Measurements from ENCODE around the gene RTN1. TPM values are rescaled to one million over a fixed set of nuclear protein-coding genes. Genes with fewer than 3 reads are reported as not detected.
A peak's percentile ranks its signal among the peaks of the same experiment; 100 is the strongest.

The RTN1 gene, protein sequence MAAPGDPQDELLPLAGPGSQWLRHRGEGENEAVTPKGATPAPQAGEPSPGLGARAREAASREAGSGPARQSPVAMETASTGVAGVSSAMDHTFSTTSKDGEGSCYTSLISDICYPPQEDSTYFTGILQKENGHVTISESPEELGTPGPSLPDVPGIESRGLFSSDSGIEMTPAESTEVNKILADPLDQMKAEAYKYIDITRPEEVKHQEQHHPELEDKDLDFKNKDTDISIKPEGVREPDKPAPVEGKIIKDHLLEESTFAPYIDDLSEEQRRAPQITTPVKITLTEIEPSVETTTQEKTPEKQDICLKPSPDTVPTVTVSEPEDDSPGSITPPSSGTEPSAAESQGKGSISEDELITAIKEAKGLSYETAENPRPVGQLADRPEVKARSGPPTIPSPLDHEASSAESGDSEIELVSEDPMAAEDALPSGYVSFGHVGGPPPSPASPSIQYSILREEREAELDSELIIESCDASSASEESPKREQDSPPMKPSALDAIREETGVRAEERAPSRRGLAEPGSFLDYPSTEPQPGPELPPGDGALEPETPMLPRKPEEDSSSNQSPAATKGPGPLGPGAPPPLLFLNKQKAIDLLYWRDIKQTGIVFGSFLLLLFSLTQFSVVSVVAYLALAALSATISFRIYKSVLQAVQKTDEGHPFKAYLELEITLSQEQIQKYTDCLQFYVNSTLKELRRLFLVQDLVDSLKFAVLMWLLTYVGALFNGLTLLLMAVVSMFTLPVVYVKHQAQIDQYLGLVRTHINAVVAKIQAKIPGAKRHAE
- 0.65 TPM for total RNA-seq

DNA sequence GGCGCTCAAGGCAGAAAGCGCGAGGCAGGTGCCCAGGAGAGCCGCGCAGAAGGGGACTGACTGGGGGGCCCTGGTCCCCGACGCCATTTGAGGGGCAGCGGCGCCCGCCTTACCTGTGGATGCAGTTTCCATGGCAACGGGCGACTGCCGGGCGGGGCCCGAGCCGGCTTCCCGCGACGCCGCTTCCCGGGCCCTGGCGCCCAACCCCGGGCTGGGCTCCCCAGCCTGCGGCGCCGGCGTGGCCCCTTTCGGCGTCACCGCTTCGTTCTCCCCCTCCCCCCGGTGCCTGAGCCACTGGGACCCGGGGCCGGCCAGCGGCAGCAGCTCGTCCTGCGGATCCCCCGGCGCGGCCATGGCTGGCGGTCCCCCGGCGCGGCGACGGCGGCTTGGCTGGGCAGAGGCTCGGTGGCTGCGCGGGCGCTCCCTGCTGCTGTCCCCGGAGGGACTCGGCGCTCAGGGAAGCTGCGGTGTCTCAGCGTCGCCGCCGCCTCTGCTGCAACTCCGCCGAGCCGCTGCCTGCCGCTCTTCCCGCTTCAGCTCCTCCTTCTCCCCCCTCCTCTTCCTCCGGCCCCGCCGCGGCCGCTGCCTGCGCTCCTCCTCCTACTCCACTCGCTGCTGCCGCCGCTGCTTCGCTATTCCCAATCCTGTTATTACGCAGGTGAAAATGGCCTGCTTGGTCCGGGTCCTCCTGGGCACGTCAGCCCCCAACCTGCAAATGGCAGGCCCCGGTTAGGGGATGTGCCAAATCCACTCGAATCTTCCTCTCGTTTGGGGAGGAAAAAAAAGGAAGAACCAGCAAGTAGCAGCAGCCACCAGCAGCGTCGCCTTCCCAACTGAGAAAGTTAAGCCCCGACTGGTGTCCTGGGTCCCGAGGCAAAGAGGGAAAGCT is at the start of gene RTN1:
Gene RTN1, minus strand, starts transcription at position 500 of the 889 bp plus-strand sequence. Its CDS starts 146 bp downstream, at position 354.
- peak; percentile 95 for ATAC-seq
- DNase-seq (ENCODE audit: low spot score), result peak; percentile 49

DNA sequence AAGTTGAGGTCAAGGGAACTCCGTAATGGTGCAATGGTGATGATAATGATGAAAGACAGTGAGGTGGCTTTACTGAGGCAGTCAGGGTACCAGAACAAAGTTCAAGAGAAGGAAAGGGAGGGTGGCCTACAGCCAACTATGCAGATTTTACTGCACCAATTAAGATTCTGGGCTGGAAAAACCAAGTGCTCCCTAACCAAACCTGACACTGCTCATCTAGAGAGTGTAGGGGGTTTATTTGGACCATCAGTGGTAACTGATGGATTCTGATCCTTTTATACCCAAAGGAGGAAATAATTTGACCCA is 49.8 kb upstream of the RTN1 start:
- no peak for DNase-seq (ENCODE audit: low spot score)
- ATAC-seq, result no peak

DNA sequence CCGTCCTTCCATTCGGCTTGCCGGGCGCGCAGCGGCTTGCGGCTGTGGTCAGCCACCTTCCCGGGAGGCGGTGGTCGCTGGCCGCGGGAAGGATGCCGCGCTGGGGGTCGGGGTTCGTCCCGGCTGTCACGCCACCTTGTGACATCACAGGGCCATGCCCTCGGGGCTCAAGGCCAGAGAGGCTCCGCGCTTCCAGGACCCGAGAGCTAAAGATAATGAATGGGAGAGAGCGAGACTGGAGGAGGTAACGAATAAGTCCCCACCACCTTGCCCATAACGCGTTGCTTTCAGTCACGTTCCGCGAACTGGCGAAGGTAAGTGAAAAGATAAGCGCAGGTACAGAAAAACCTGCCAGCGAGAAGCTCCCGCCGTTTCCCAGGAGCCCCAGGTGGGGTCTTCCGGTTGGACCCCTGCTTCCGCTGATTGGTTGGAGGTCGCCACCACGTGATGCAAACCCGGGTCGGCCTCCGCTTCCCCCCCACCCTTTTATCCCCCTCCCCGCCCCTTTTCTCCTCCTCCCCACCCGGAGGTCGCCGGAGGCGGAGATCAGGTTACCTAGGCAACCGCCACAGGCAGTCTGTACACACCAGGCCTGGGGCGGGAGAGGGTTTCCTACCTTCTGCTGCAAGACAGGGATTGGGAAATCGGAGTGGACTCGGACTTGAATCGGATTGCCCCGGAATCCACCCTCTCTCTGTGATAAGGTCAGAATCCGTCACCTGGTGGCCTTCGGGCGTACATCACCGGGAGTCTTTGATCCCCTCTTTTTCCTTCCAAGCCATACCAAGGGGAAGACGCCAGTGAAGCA is 49.2 kb upstream of the RTN1 start, which contains the start of gene LRRC9:
Gene LRRC9, plus strand, starts transcription at position 575 of the 808 bp plus-strand sequence.
- DNase-seq (ENCODE audit: low spot score), result peak; percentile 79
- peak; percentile 84 for ATAC-seq

DNA sequence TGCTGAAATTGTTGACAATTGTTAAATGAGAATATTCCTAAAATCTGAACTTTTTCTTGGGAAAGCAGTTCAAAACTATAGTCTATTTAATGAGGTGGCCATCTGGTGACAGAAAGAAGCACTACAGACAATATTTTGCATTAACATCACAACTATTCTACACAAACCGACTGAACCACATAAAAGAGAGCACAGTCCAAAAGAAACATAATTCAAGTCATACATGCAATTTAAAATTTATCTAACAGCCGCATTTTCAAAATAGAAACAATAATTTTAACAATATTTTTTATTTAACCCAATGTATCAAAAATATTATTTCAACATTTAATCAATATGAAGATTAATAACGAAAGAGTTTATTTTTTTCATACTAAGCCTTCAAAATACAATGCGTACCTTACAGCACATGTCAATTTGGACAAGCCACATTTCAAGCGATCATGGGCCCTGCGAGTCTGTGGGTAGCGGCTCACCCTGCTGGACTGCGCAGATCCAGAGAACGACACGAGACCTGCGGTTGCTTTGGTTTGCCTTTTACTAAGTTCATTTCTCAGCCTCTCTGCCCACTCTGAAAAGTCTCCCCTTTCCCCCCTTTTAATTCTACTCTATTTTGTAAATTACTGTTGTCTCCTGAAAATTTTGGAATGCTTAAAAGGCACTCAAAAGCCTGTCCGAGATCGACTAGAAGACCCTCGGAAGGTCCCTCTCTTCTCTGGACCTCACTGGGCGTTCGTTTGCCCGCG is 48.4 kb upstream of the RTN1 start:
- DNase-seq (ENCODE audit: low spot score), result no peak
- ATAC-seq, result peak; percentile 76

DNA sequence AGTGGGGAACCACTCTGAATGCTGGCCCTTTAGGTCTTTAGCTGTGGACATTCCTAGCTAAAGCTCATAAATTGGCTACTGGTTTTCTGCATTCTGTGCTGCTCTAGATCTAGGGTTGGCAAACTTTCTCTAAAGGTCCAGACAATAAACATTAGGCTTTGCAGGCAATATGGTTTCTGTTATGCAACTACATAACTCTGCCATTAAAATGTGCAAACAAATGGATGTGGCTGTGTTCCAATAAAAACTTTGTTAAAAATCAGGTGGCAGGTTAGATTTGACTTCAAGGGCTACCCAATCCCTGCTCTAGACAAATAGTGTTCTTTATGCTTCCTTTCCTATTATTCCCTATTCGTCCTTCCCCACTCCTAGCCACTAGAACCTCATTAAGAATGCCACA is 42.6 kb upstream of the RTN1 start:
- ATAC-seq (no peak), DNase-seq (ENCODE audit: low spot score) (no peak)

DNA sequence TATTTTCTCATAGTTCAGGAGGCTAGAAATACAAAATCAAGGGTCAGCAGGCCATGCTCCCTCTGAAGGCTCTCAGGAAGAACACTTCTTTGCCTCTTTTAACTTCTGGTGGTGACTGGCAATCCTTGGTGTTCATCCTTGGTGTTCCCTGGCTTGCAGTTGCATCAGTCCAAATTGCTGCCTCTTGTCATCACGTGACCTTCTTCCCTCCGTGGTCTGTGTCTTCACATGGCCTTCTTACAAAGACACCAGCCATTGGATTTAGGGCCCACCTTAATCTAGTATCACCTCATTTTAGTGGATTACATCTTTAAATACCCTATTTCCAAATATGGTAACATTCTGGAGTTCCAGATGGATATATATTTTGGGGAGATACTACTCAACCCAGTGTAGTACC is 41.9 kb upstream of the RTN1 start:
- DNase-seq (ENCODE audit: low spot score) (no peak), ATAC-seq (no peak)

DNA sequence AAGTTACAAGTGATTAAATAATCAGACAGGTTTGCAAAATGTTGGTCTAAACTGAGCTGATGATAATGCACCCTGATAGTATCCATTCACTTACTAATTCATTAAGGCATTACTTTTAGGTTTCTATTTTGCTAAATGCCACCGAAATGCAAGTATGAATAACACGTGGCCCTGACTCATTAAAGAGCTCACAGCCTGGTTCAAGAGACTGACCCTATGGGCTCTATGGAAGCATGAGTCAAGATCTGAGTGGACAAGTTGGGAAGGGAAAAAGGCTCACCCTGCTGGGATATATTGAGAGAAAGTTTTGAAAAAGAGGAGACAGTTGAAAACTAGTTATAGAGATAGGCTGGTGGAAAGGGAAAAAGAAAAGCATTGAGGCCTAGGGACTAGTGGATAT is 34.6 kb upstream of the RTN1 start:
- DNase-seq (ENCODE audit: low spot score) (no peak), ATAC-seq (no peak)

DNA sequence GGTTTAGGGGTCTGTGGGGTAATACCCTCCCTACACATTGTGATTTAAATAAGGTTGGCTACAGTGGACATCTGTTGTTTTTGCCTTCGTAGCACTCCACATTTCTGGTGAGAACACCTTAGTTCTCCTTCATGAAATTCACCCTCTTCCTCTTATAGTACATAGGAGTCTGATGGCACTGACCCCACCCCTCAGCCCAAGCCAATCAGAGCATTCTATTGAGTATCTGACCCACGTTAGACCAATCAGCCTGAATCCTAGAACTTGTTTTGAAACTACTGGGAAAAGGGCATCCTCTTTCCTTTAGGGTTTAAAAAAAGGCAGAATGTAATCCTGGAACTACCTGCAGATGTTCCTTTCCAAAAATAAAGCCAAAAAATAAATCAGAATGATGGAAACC is 33.6 kb upstream of the RTN1 start:
- ATAC-seq, result no peak
- no peak for DNase-seq (ENCODE audit: low spot score)

DNA sequence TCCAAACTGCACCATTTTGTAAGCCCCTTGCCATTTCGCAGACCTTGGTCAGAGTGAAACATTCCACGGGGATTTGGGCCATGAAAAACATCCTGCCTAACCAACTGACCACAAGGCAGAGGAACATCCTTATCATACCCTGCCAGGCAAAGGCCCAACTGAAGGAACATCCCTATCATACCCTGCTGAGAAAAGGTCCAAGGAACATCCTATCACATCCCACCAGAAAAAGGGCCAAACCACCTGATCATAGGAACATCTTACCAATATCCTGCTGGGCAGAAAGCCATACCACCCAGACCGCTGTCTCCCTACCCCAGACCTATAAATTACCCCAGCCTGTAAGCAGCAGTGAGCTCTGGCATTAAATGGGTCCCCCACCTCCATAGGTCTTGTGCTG is 30.0 kb upstream of the RTN1 start:
- ATAC-seq (no peak), DNase-seq (ENCODE audit: low spot score) (no peak)

DNA sequence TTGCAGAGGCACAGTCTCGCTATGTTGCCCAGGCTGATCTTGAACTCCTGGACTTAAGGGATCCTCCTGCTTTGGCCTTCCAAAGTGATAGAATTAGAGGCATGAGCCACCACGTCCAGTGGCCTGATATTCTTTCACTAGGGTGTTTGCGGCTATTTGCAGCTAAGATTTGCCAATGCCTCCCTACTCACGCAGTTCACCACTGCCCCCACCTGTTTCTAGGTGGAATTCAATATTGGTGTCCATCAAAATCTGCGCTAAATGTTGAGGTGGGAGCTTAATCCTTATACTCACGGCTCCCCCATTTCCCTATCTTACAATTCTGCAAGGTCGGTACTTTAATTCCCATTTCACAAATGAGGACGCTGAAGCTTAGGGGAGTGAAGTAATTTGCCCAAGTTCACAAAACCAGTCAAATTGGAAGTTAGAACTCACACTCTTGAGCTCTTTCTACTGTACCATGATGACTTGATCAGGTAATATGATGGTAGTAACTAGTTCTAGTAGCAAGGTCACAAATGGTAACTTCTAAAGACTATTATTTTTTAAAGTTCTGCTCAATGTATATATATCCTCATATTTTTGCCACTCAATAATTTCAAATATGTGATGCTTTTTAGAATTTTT is 27.3 kb upstream of the RTN1 start:
- DNase-seq (ENCODE audit: low spot score) (no peak), ATAC-seq (peak; percentile 98)

DNA sequence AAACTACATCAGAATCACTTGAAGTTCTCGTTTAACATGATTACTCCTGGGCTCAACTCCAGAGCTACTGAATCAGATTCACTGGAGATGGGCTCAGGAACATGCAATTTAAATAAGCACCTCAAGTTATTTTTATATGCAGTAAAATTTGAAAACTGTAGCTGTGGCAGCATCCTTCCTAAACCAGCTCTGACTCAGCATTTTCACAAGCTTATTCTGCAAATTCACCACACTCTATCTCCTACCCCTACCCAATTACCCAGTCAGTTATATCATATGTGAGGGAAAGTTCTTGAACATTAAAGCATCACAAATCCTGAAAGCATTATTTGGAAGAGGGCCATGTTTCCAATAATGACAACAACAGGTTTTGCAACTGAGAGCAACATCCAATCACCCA is 25.1 kb upstream of the RTN1 start:
- ATAC-seq (no peak), DNase-seq (ENCODE audit: low spot score) (no peak)

DNA sequence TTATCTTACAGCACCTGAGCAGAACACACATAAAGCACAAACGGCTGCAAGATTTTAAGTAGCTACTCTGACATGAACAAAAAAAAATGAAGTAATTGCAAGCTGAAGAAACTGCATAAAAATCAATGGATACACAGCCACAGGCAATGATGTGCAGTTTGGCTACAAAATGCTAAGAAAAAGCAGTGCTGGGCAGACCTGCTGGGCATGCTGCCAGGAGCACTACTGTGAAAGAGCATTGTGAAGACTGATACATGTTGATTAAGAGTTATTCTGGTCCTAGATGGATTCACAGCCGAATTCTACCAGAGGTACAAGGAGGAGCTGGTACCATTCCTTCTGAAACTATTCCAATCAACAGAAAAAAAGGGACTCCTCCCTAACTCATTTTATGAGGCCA is 20.1 kb upstream of the RTN1 start:
- ATAC-seq (no peak), DNase-seq (ENCODE audit: low spot score) (no peak)

DNA sequence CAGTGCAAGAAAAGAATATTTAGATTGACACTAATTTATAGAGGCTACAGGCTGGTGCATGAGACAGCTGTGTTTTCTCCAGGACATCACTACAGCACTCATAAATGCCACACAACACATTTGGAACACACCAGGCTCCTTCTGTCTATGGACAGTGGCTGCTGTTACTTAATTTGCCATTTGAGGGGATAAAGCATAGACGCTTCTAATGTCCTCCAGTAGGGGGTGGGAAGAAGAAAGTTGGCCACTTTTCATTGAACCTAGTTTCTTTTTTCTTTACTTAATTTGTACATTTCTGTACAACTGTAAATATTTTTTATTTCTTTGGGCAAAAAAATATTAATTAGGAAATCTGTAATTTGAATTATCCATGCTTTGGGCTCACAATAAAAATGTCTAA is 12.4 kb upstream of the RTN1 start:
- no peak for ATAC-seq
- no peak for DNase-seq (ENCODE audit: low spot score)

DNA sequence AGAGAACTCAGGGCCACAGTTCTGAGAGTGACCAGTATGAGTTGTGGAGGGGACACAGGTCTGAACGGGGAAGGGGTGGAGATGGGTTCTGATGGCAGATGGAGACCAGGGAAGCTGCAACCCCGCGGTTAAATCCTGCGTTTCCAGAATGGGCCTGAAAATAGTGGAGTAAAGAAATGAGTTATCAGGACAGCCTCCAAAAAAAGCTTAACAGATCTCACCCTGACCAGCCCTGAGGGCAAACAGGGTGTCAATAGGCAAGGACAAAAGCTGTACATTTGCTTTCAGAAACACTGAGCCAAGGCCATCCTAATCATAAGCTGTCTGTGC is 555 bp upstream of the RTN1 start:
- DNase-seq (ENCODE audit: low spot score), result no peak
- ATAC-seq, result no peak

DNA sequence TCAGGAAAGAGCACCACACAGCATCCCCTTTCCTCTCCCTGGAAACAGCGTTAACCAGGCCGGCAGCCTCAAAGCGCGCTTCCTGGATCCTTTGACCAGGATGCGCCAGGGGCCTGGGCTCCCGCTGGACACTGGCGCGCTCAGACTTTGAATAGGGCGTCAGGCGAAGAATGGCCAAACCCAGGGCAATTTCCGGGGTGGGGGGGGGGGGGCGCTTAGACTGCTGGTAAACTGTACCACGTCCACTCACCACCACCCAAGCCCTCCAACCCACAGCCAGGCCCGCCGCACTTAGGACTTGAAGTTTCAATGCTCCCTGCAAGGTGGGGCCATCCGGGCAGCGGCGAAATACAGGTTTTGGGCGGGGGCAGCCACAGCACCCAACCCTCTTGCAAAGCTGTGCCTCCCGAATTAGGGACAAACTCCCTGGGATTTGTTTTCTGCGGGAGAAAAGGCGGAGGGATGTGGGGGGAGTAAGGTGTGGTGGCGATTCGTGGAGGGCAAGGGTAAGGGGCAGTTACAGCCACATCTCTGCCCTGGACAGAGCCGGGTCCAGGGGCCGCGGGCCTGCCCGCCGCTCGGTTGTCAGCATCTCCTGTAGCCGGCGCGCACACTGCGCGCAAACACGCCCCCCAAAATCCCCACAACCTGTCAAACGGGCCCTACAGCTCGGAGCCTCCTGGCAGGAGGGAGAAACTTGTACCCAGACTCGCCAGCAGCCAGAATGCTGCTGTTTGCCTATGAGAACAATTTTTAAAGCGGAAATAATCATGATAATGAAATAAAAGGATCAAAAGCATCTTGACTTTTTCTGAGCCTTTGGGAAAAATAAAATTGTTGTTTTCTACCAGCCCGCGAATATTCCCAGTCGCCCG is 958 bp downstream of the RTN1 start:
- ATAC-seq, result no peak
- DNase-seq (ENCODE audit: low spot score), result no peak

DNA sequence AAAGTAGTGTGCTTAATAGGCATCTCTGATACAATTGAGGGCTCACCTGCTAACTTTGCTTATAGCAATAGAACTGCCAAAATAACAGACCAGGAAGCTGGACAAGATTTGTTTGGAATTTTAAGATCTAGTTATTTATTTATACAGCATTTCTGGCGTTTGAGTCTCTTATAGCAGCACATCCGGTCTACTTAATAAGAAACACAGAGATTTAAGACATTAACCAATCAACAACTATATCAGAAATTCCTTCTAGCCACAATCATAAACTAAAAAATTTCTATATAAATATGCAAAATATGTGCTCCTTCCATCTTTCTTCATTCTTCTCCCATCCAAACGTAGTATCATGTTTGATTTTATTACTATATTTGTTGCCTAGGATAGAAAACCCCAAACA is 2.6 kb downstream of the RTN1 start:
- no peak for DNase-seq (ENCODE audit: low spot score)

DNA sequence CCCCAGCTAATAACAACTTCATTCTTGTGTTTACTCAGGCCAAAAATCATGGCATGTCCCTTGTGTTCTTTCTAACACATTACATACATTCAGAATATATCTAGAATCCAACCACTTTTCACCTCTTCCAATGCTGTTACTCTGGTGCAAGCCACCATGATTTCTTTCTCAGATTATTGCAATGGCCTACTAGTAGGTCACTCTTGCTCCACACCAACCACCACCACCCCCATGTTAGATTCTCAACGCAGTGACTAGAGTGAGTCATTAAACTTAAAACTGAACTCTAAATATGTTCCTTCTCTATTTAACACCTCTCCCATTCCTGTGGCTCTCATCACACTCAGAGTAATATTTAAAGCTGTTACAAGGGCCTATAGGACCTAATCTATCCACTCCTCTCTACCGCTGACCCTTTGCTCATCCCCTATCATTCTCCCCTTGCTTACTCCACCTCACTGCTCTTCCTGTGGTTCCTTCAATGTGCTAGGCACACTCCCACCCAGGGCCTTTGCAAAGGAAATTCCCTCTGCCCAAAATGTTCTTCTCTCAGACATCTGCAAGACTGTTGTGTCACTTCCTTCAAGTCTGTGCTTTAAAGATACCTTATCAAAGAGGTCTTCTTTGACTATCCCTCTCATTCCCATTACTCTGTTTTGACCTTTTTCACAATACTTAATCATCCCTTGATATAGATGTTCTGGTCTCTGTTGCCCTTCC is 6.6 kb downstream of the RTN1 start:
- no peak for DNase-seq (ENCODE audit: low spot score)
- ATAC-seq, result no peak

More for the DNA sequence above, 2.6 kb downstream of the RTN1 start:
- no peak for ATAC-seq

DNA sequence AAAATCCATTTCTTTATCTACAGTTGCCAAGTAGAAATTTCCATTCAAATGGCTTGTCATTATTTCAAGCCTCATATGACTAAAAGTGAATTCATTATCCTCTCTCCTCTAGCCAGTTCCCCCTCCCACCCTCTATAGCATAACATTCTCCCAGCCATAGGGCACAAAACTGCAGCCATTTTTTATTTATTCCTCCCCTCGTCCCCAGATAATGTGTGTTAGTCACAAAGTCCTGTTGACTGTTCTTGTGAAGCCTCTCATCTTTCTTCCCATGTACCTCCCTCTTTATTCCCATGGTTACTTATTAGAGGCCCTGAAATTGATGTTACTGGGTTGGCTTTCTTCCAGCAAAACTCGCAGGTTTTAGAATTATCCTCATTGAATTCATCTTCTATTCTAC is 13.2 kb downstream of the RTN1 start:
- ATAC-seq, result no peak
- no peak for DNase-seq (ENCODE audit: low spot score)
